ENCODE measurements around the gene ETNK2. TPM values are rescaled to one million over a fixed set of nuclear protein-coding genes. Genes with fewer than 3 reads are reported as not detected.

ETNK2 gene, protein sequence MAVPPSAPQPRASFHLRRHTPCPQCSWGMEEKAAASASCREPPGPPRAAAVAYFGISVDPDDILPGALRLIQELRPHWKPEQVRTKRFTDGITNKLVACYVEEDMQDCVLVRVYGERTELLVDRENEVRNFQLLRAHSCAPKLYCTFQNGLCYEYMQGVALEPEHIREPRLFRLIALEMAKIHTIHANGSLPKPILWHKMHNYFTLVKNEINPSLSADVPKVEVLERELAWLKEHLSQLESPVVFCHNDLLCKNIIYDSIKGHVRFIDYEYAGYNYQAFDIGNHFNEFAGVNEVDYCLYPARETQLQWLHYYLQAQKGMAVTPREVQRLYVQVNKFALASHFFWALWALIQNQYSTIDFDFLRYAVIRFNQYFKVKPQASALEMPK
- total RNA-seq = 5.8 and 22.0 TPM in 2 replicates

DNA sequence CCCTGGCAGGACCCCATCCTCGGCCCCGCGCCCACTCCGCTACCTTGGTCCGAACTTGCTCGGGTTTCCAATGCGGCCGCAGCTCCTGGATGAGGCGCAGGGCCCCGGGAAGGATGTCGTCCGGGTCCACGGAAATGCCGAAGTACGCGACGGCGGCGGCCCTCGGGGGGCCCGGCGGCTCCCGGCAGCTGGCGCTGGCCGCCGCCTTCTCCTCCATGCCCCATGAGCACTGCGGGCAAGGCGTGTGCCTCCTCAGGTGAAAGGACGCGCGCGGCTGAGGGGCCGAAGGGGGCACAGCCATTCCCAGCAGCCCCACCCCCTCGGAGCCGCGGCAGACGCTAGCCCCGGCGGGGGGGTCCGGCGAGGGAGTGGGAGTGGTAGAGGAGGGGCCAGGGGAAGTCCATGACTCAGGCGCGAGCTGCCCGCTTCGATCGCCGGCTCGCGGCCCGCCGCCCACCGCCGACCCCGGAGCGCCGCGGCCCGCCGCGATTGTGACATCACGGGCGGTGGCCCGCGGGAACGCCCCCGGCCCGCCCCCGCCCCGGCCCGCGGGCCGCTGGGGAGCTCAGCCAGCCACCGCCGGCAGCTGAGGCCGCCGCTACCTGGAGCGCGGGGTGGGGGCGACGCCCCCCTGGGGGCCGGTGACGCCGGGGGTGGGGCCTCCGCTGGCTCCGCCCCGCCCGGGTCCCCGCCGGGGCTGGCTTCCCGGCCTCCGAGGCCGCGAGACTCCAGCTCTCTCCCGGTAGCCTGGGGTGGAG lies at the start of gene ETNK2:
Gene ETNK2 (minus strand): TSS at position 493 of the 758 bp plus-strand sequence. CDS start 192 bp downstream, at position 301.

DNA sequence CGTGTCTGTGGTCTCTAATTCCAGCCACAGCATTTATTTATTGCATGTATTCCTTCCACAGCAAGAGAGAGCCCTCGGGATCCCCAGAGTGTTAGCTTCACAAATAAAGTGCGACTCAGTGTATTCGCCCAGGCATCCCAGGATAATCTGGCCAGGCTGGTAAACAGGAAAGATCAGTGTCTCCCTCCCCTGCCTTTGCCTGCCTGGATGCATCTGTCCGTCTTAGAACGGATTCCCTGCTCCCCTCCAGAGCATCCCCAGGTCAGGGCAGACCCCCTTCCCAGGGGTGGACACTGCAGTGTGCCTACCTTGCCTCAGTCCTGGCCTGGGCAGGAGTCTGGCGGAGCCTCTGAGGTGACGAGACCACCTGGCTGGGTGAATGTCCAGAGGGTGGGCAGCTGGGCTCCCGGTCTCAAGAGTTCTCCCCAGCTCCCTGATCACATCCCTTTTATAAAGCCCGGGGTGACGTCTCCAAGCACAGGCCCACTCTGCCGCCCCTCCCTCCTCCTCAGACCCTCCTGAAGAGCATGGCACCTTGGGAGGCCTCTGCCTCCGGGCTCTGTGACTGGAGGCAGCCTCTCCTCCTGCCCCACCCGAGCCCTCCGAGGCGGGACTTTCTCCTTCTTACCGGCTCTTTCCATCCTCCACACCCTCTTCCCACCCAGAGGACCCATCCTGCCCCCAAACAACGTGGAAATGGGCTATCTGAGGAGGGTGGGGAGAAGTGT lies 44.4 kb upstream of the ETNK2 start, which contains the start of gene KISS1:
Gene KISS1 (minus strand): TSS at position 424 of the 728 bp plus-strand sequence. CDS start 3,615 bp downstream, outside the sequence.

DNA sequence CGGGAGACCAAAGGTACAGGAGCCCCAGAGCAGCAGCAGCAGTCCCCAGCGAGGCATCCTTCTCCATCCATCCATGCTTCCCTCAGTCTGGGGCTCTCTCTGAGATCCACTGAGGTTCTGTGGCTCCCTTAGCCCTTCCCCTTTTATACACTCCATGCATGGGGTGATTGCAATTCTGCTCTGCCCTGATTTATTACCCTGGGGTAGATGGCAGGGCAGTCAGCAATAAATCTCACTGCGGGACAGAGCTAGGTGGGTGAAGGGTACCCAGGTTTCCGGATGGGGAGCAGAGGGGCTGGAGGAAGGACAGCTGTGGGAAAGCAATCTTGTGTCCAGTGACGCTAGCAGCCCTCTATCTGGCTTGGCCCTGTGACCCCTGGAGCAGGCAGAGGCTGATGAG lies 14.4 kb upstream of the ETNK2 start, which contains the start of gene REN:
Gene REN (minus strand): TSS at position 119 of the 400 bp plus-strand sequence. CDS start 44 bp downstream, at position 75.

Other genes with a start within 250 kb of the ETNK2 start
- gene SOX13, start 78.9 kb downstream of the ETNK2 start, total RNA-seq = 6.1 and 9.6 TPM in 2 replicates
- gene REN, start 14.3 kb upstream of the ETNK2 start, total RNA-seq = not detected in 2 replicates
- not detected in 2 replicates for gene KISS1, start 44.4 kb upstream of the ETNK2 start, total RNA-seq
- not detected in 2 replicates for gene GOLT1A, start 61.9 kb upstream of the ETNK2 start, total RNA-seq
- 2.0 and 3.1 TPM in 2 replicates for gene PLEKHA6, start 207.9 kb upstream of the ETNK2 start, total RNA-seq